HEK293 (cell line): ENCODE data around the gene ZNF439.
A peak's percentile ranks its signal among the peaks of the same experiment; 100 is the strongest.

Source experiments
- CTCF ChIA-PET: fragments of 350-600 bp; formaldehyde crosslinking; extraction: SDS; loops from one replicate; lab custom pipeline; 2021; ENCODE audit warnings: antibody characterized with exemption; lab: Yijun Ruan, JAX
- POLR2A ChIA-PET: fragments of 300-600 bp; formaldehyde crosslinking; extraction: SDS; loops from one replicate; lab custom pipeline; 2020; ENCODE audit warnings: antibody characterized with exemption, inconsistent platforms; lab: Yijun Ruan, JAX
- H3K27ac ChIP-seq: fragments of 200-500 bp; sonication (Bioruptor generic); 2 replicates; pipeline ENCODE4 v1.5.1; 2014; ENCODE audit warnings: low read depth, low read length, control low read depth, inconsistent platforms; ENCODE audit errors: extremely low read depth
- H3K36me3 ChIP-seq, 2 experiments: fragments of 200-500 bp in 1 of 2; sonication (Bioruptor generic) in 1 of 2; 1 replicate in 1 of 2; 2 replicates in 1 of 2; pipeline ENCODE4 v1.5.1; 2014 to 2017; ENCODE audit warnings: inconsistent platforms in 2 of 2, low read length in 2 of 2; ENCODE audit not compliant: control insufficient read depth in 2 of 2, insufficient read depth in 1 of 2
- H3K4me1 ChIP-seq: fragments of 200-500 bp; sonication (Bioruptor generic); 2 replicates; pipeline ENCODE4 v1.5.1; 2014; ENCODE audit warnings: mild to moderate bottlenecking, low read length, inconsistent platforms; ENCODE audit not compliant: control insufficient read depth, insufficient read depth
- H3K4me3 ChIP-seq: 2 replicates; pipeline ENCODE4 v1.5.1; 2011; ENCODE audit warnings: low read depth, mild to moderate bottlenecking, control low read depth, low read length, moderate library complexity
- H3K9me3 ChIP-seq: fragments of 200-500 bp; sonication (Bioruptor generic); 2 replicates; pipeline ENCODE4 v1.5.1; 2014; ENCODE audit warnings: low read depth, low read length, inconsistent platforms; ENCODE audit not compliant: control insufficient read depth, insufficient read depth
- BCL11B ChIP-seq: fragments of 450-650 bp; formaldehyde crosslinking; IDR thresholded peaks from 2 replicates; pipeline ENCODE4 v1.5.1; 2016; ENCODE audit warnings: low read depth, missing biosample characterization, missing genetic modification characterization
- CTCF ChIP-seq: fragments of 450-650 bp; formaldehyde crosslinking; IDR thresholded peaks from 2 replicates; pipeline ENCODE4 v1.5.1; 2016; ENCODE audit warnings: missing biosample characterization, missing genetic modification characterization
- PRDM1 ChIP-seq: fragments of 450-650 bp; formaldehyde crosslinking; IDR thresholded peaks from 2 replicates; pipeline ENCODE4; 2016; ENCODE audit warnings: missing biosample characterization, missing genetic modification characterization
- RBAK ChIP-seq: fragments of 450-650 bp; formaldehyde crosslinking; IDR thresholded peaks from 2 replicates; pipeline ENCODE4 v1.5.1; 2016; ENCODE audit warnings: missing biosample characterization, missing genetic modification characterization
- SETDB1 ChIP-seq: IDR thresholded peaks from one replicate; pipeline ENCODE4 v1.6.1; 2017; ENCODE audit warnings: mild to moderate bottlenecking, low read length, moderate library complexity, mixed read lengths; ENCODE audit not compliant: insufficient read length
- SP2 ChIP-seq: fragments of 450-650 bp; formaldehyde crosslinking; IDR thresholded peaks from 2 replicates; pipeline ENCODE4 v1.5.1; 2016; ENCODE audit warnings: missing biosample characterization, missing genetic modification characterization
- ZBTB20 ChIP-seq: fragments of 450-650 bp; formaldehyde crosslinking; IDR thresholded peaks from 2 replicates; pipeline ENCODE4 v1.5.1; 2016; ENCODE audit warnings: missing biosample characterization, missing genetic modification characterization
- ZFP41 ChIP-seq: fragments of 450-650 bp; formaldehyde crosslinking; IDR thresholded peaks from 2 replicates; pipeline ENCODE4 v1.5.1; 2016; ENCODE audit warnings: missing biosample characterization, missing genetic modification characterization, borderline replicate concordance
- ZIC2 ChIP-seq: fragments of 450-650 bp; formaldehyde crosslinking; IDR thresholded peaks from 2 replicates; pipeline ENCODE4 v1.5.1; 2016; ENCODE audit warnings: missing biosample characterization, missing genetic modification characterization
- ZNF274 ChIP-seq, 2 experiments: fragments of 200-500 bp in 1 of 2; fragments of 450-650 bp in 1 of 2; sonication (Bioruptor generic) in 1 of 2; formaldehyde crosslinking in 1 of 2; IDR thresholded peaks; 2 replicates each; pipeline versions ENCODE4 v1.5.1 to v1.6.1; 2014 to 2016; ENCODE audit warnings: borderline replicate concordance in 1 of 2, inconsistent platforms in 1 of 2, low read length in 1 of 2, missing biosample characterization in 1 of 2, missing genetic modification characterization in 1 of 2
- ZNF302 ChIP-seq: fragments of 450-650 bp; formaldehyde crosslinking; IDR thresholded peaks from 2 replicates; pipeline ENCODE4 v1.5.1; 2016; ENCODE audit warnings: missing biosample characterization, missing genetic modification characterization, low read depth
- ZNF335 ChIP-seq: fragments of 450-650 bp; formaldehyde crosslinking; conservative IDR thresholded peaks from 2 replicates; pipeline ENCODE4 v1.5.1; 2016; ENCODE audit warnings: missing biosample characterization, missing genetic modification characterization
- ZNF394 ChIP-seq: fragments of 450-650 bp; formaldehyde crosslinking; IDR thresholded peaks from 2 replicates; pipeline ENCODE4 v1.5.1; 2016; ENCODE audit warnings: missing biosample characterization, missing genetic modification characterization, mild to moderate bottlenecking, moderate library complexity, borderline replicate concordance
- ZNF530 ChIP-seq: fragments of 450-650 bp; formaldehyde crosslinking; IDR thresholded peaks from 2 replicates; pipeline ENCODE4 v1.5.1; 2016; ENCODE audit warnings: low read depth, missing biosample characterization, missing genetic modification characterization
- ZNF580 ChIP-seq: fragments of 450-650 bp; formaldehyde crosslinking; IDR thresholded peaks from 2 replicates; pipeline ENCODE4 v1.5.1; 2016; ENCODE audit warnings: missing biosample characterization, missing genetic modification characterization
- ZNF600 ChIP-seq: fragments of 450-650 bp; formaldehyde crosslinking; IDR thresholded peaks from 2 replicates; pipeline ENCODE4 v1.5.1; 2016; ENCODE audit warnings: missing biosample characterization, missing genetic modification characterization
- ZNF692 ChIP-seq: fragments of 450-650 bp; formaldehyde crosslinking; IDR thresholded peaks from 2 replicates; pipeline ENCODE4 v1.5.1; 2016; ENCODE audit warnings: missing biosample characterization, missing genetic modification characterization
- ZNF701 ChIP-seq: fragments of 450-650 bp; formaldehyde crosslinking; IDR thresholded peaks from 2 replicates; pipeline ENCODE4 v1.5.1; 2016; ENCODE audit warnings: missing biosample characterization, missing genetic modification characterization
- ZNF791 ChIP-seq: fragments of 450-650 bp; formaldehyde crosslinking; IDR thresholded peaks from 2 replicates; pipeline ENCODE4 v1.5.1; 2016; ENCODE audit warnings: missing biosample characterization, missing genetic modification characterization

ZNF439 gene

GRCh38 chr19:11848594-11849469 is at the start of gene ZNF439:
Gene ZNF439, plus strand, starts transcription at chr19:11848726. Its CDS starts 142 bp downstream, at chr19:11848868.
- Histone ChIP-seq H3K4me3 (peak within 1 kb of the TSS; percentile 39), H3K27ac (no peak within 1 kb of the TSS), H3K36me3 (no peaks in the 10 kb centered on the region), H3K4me1 (no peaks in the 10 kb centered on the region), H3K9me3 (no peaks in the 10 kb centered on the region)
- CTCF ChIA-PET: interaction anchor here (0.7 kb wide), 1 partner anchor 464 kb away, joined by 3 read pairs; no protein-coding TSS in a partner anchor
- POLR2A ChIA-PET: interaction anchor here (0.6 to 1.1 kb wide), 3 partner anchors 35 to 160 kb away, joined by 3 read pairs; partner anchors contain the start of gene ZNF440
- TF ChIP-seq ZNF274 (IDR thresholded peaks at IDR 0.05; ENCODE audit: low read length): no peak
- no peak for TF ChIP-seq ZNF274 (tag by site-specific recombination; IDR thresholded peaks at IDR 0.05; ENCODE audit: borderline replicate concordance)
- TF ChIP-seq ZNF580 (tag by site-specific recombination): no peak
- no peak for TF ChIP-seq ZNF530 (tag by site-specific recombination)
- no peak for TF ChIP-seq PRDM1 (tag by site-specific recombination)

- no peaks in the 10 kb centered on the region for H3K4me1 ChIP-seq
- H3K27ac ChIP-seq: no peak overlapping the region
- no peaks in the 10 kb centered on the region for H3K36me3 ChIP-seq
- ChIA-PET CTCF (interaction anchor here (1.2 kb wide), 1 partner anchor 34 kb away, joined by 3 read pairs; no protein-coding TSS in a partner anchor), POLR2A (no interaction called here)
- TF ChIP-seq RBAK (tag by site-specific recombination): no peak
- no peak for TF ChIP-seq ZBTB20
- no peak for TF ChIP-seq ZNF274 (IDR thresholded peaks at IDR 0.05; ENCODE audit: low read length)
- TF ChIP-seq ZNF274 (tag by site-specific recombination; IDR thresholded peaks at IDR 0.05; ENCODE audit: borderline replicate concordance): peak; percentile 76; the same call in 1 of the 2 replicates
- peak; percentile 99 for TF ChIP-seq SETDB1
- TF ChIP-seq ZFP41 (tag by site-specific recombination): no peak
- TF ChIP-seq ZNF791 (tag by site-specific recombination): no peak
- TF ChIP-seq ZIC2: no peak
- no peak for TF ChIP-seq SP2 (tag by site-specific recombination)
- no peak for TF ChIP-seq ZNF701 (tag by site-specific recombination)
- TF ChIP-seq BCL11B: no peak
- no peak overlapping the region for H3K4me3 ChIP-seq
- H3K9me3 ChIP-seq: no peaks in the 10 kb centered on the region
Measured at GRCh38 chr19:11806354-11807098, 42.0 kb upstream of the ZNF439 start.

- CTCF ChIA-PET: interaction anchor here (0.6 to 1.2 kb wide), 3 partner anchors 10 to 331 kb away, joined by 3 to 6 read pairs (median 6); no protein-coding TSS in a partner anchor
- POLR2A ChIA-PET: no interaction called here
- Histone ChIP-seq H3K9me3 (no peaks in the 10 kb centered on the region), H3K4me3 (no peak overlapping the region), H3K27ac (no peak overlapping the region), H3K4me1 (no peaks in the 10 kb centered on the region), H3K36me3 (no peaks in the 10 kb centered on the region)
- no peak for TF ChIP-seq ZBTB20
- no peak for TF ChIP-seq ZNF335 (tag by site-specific recombination)
- no peak for TF ChIP-seq ZNF394
- no peak for TF ChIP-seq CTCF
- TF ChIP-seq ZNF600: no peak
- TF ChIP-seq ZNF302: no peak
- peak; percentile 92 for TF ChIP-seq SETDB1
- TF ChIP-seq ZNF692 (tag by site-specific recombination): no peak
Measured at GRCh38 chr19:11807099-11807380, 41.5 kb upstream of the ZNF439 start.
